K562 (cell line): Measurements from ENCODE around the gene ADCY4. TPM values are rescaled to one million over a fixed set of nuclear protein-coding genes. Genes with fewer than 3 reads are reported as not detected.
A peak's percentile ranks its signal among the peaks of the same experiment; 100 is the strongest.

Experiments
- AFF4 ChIP-seq: sonication (generic); formaldehyde crosslinking; IDR thresholded peaks from 2 replicates; pipeline ENCODE4 v1.8.0; 2023; ENCODE audit warnings: mild to moderate bottlenecking, missing genetic modification reagents
- BHLHE40 ChIP-seq: IDR thresholded peaks from 2 replicates; pipeline ENCODE4 v1.6.1; 2011; ENCODE audit warnings: low read length, improper control_type of control experiment
- C11orf30 ChIP-seq: fragments of 450-650 bp; IDR thresholded peaks from 2 replicates; pipeline ENCODE4 v1.6.1; 2016; ENCODE audit warnings: low read depth, mild to moderate bottlenecking
- CBX8 ChIP-seq: fragments of 200-600 bp; sonication (generic); IDR thresholded peaks from 2 replicates; pipeline ENCODE4 v1.6.1; 2012; ENCODE audit warnings: borderline replicate concordance, mixed run types, low read depth, mild to moderate bottlenecking, moderate library complexity, mixed read lengths, low read length, control low read depth, inconsistent platforms; ENCODE audit not compliant: poor library complexity, severe bottlenecking; ENCODE audit errors: extremely low read depth
- FOSL1 ChIP-seq: fragments of 200-800 bp; sonication (Bioruptor generic); conservative IDR thresholded peaks from 2 replicates; pipeline ENCODE4 v1.6.1; 2016; ENCODE audit warnings: missing genetic modification characterization, missing compliant biosample characterization
- HIVEP1 ChIP-seq: fragments of 250-450 bp; sonication (Bioruptor Pico); IDR thresholded peaks from 2 replicates; pipeline ENCODE4 v1.4.0; 2020; ENCODE audit warnings: mild to moderate bottlenecking
- KLF13 ChIP-seq: fragments of 450-650 bp; IDR thresholded peaks from 2 replicates; pipeline ENCODE4 v1.6.1; 2016; ENCODE audit warnings: missing genetic modification characterization, low read depth, mild to moderate bottlenecking, missing compliant biosample characterization, moderate library complexity, borderline replicate concordance
- PHB ChIP-seq: fragments of 250-450 bp; sonication (Bioruptor Pico); IDR thresholded peaks from 2 replicates; pipeline ENCODE4 v1.5.0; 2021
- POLR2A ChIP-seq: fragments of 450-650 bp; conservative IDR thresholded peaks from 2 replicates; pipeline ENCODE4 v1.6.1; 2016
- SIRT6 ChIP-seq: IDR thresholded peaks from one replicate; pipeline ENCODE4 v1.6.1; 2012; ENCODE audit warnings: low read depth, mild to moderate bottlenecking, control low read depth, inconsistent platforms, low read length, moderate library complexity
- SMAD4 ChIP-seq: fragments of 250-450 bp; sonication (Bioruptor Pico); conservative IDR thresholded peaks from 2 replicates; pipeline ENCODE4 v1.8.0; 2021; ENCODE audit warnings: inconsistent platforms, mild to moderate bottlenecking, moderate library complexity
- SP2 ChIP-seq: IDR thresholded peaks from 2 replicates; pipeline ENCODE4 v1.6.1; 2011; ENCODE audit warnings: mild to moderate bottlenecking, low read depth, low read length, moderate library complexity; ENCODE audit not compliant: poor library complexity, severe bottlenecking; ENCODE audit errors: extremely low read depth
- SRSF3 ChIP-seq: fragments of 200-400 bp; formaldehyde crosslinking; IDR thresholded peaks from 2 replicates; pipeline ENCODE4 v1.6.1; 2016; ENCODE audit warnings: mild to moderate bottlenecking, low read length, moderate library complexity; ENCODE audit not compliant: insufficient read depth
- TAF1 ChIP-seq: IDR thresholded peaks from 2 replicates; pipeline ENCODE4 v1.6.1; 2011; ENCODE audit warnings: mild to moderate bottlenecking, low read length, moderate library complexity; ENCODE audit not compliant: insufficient read depth, control insufficient read depth, severe bottlenecking; ENCODE audit errors: extremely low read depth
- TBL1XR1 ChIP-seq, 2 experiments: IDR thresholded peaks; 2 replicates each; pipeline ENCODE4 v1.6.1; 2012; ENCODE audit warnings: improper control_type of control experiment in 2 of 2, low read length in 2 of 2, mild to moderate bottlenecking in 1 of 2
- ZBTB17 ChIP-seq: fragments of 450-650 bp; formaldehyde crosslinking; IDR thresholded peaks from 2 replicates; pipeline ENCODE4 v1.4.0; 2020; ENCODE audit warnings: mild to moderate bottlenecking
- ZNF668 ChIP-seq: fragments of 250-450 bp; sonication (Bioruptor Pico); IDR thresholded peaks from 2 replicates; pipeline ENCODE4 v1.8.0; 2022; ENCODE audit warnings: mild to moderate bottlenecking, inconsistent platforms
- polyA plus RNA-seq, 8 experiments: library from polyadenylated mRNA; depleted of rRNA in 4 of 8; stranded (reverse) in 5 of 8; unstranded in 3 of 8; fragments of >200 nt; fragmentation: Nextera tagmentation in 2 of 8; fragmentation: Illumina TruSeq in 1 of 8; extraction: Ambion mirVana in 2 of 8; extraction: Trizol in 1 of 8; gene quantifications; 2 replicates each; pipeline versions ENCODE4 v1.2.1 to v1.2.3, GENCODE V29; 2011 to 2014; ENCODE audit warnings: inconsistent platforms in 1 of 8, missing spikeins in 1 of 8
- total RNA-seq, 7 experiments: library from RNA; depleted of rRNA in 6 of 7; stranded (reverse); fragments of >200 nt in 6 of 7; fragmentation: Illumina TruSeq in 2 of 7; extraction: Trizol in 2 of 7; gene quantifications; 2 replicates each; pipeline versions ENCODE4 v1.2.1 to v1.2.3, GENCODE V29; 2011 to 2021; ENCODE audit warnings: low replicate concordance in 1 of 7

Gene ADCY4
- total and polyA plus RNA-seq, 9 of the 15 experiments (the other 6 are each of a cell fraction or from before 2014, with no cell fraction given), result 0.04 to 0.31 (median 0.15) TPM; not detected in 2

- TF ChIP-seq ZBTB17 (CRISPR knock-in tag), result no peak
- peak; percentile 85 for TF ChIP-seq SMAD4
- TF ChIP-seq BHLHE40, result peak; percentile 65
- peak; percentile 55 for TF ChIP-seq TAF1
- peak; percentile 79 for TF ChIP-seq POLR2A
- no peak for TF ChIP-seq HIVEP1 (CRISPR knock-in tag)
- no peak for TF ChIP-seq SRSF3
- peak; percentile 39; the same call in 1 of the 2 replicates for TF ChIP-seq C11orf30
- TF ChIP-seq TBL1XR1 (IDR thresholded peaks at IDR 0.05; ENCODE audit: low read length in 2 of 2), result peak in 1 of 2 experiments; percentile 77; a peak in 1 of 4 replicates
- 0 out of 2 replicates have a peak, but pooled peaks have one; percentile 25 for TF ChIP-seq FOSL1
- peak; percentile 97 for TF ChIP-seq SP2
- TF ChIP-seq KLF13 (tag), result 0 out of 2 replicates have a peak, but pooled peaks have one; percentile 54
- no peak for TF ChIP-seq ZNF668 (CRISPR knock-in tag)
- TF ChIP-seq PHB, result no peak
- no peak for TF ChIP-seq SIRT6
- TF ChIP-seq CBX8, result no peak
- no peak; the same call in 1 of the 2 replicates for TF ChIP-seq AFF4 (CRISPR knock-in tag)
Measured at GRCh38 chr14:24271134-24271833, 63.6 kb downstream of the ADCY4 start, which contains the start of gene RABGGTA (continued).
